ENCODE results near the gene DLG5.

Gene DLG5, protein sequence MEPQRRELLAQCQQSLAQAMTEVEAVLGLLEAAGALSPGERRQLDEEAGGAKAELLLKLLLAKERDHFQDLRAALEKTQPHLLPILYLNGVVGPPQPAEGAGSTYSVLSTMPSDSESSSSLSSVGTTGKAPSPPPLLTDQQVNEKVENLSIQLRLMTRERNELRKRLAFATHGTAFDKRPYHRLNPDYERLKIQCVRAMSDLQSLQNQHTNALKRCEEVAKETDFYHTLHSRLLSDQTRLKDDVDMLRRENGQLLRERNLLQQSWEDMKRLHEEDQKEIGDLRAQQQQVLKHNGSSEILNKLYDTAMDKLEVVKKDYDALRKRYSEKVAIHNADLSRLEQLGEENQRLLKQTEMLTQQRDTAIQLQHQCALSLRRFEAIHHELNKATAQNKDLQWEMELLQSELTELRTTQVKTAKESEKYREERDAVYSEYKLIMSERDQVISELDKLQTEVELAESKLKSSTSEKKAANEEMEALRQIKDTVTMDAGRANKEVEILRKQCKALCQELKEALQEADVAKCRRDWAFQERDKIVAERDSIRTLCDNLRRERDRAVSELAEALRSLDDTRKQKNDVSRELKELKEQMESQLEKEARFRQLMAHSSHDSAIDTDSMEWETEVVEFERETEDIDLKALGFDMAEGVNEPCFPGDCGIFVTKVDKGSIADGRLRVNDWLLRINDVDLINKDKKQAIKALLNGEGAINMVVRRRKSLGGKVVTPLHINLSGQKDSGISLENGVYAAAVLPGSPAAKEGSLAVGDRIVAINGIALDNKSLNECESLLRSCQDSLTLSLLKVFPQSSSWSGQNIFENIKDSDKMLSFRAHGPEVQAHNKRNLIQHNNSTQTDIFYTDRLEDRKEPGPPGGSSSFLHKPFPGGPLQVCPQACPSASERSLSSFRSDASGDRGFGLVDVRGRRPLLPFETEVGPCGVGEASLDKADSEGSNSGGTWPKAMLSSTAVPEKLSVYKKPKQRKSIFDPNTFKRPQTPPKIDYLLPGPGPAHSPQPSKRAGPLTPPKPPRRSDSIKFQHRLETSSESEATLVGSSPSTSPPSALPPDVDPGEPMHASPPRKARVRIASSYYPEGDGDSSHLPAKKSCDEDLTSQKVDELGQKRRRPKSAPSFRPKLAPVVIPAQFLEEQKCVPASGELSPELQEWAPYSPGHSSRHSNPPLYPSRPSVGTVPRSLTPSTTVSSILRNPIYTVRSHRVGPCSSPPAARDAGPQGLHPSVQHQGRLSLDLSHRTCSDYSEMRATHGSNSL (N-terminal part only)

DNA sequence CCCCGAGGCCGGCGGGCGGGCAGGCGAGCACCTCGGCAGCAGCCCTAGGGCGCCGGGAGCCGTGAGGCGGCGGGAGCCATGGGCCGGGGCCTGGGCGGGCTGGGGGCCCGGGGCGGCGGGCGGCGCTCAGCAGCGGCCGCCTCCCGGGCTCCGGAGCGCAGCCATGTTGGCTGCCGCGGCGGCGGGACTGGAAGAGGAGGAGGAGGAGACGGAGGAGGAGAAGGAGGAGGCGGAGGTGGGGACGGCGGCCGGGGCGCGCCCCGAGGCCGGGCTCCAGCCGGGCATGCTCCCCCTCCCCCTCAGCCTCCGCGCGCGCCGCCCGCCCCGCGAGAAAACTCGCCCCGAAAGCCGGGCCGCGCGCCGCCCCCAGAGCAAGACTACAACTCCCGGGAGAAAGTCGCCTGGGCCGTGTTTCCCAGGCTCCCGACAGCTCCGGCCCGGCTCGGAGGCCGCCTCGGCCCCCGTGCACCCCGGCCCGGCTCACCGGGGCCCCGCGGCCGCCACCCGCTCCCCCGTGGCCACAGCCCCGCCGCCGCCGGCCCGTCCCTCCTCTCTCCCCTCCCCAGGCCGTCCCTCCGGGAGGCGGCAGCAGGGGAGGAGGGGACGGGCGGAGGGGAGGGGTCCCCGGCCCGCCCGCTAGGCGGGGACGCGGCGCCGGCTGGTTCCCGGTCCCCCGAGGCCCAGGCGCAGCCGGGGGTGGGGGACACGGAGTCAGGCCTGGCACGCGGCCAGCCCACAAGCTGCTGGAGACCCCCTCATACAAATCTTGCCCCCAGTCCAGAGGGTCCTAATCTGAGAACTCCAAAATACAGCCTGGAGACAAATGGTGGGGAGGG, at the start of gene DLG5:
TSS of gene DLG5 (minus strand) at position 190 of the 836 bp plus-strand sequence. CDS start 235 bp downstream, outside the sequence.
- no peak for DNase-seq

DNA sequence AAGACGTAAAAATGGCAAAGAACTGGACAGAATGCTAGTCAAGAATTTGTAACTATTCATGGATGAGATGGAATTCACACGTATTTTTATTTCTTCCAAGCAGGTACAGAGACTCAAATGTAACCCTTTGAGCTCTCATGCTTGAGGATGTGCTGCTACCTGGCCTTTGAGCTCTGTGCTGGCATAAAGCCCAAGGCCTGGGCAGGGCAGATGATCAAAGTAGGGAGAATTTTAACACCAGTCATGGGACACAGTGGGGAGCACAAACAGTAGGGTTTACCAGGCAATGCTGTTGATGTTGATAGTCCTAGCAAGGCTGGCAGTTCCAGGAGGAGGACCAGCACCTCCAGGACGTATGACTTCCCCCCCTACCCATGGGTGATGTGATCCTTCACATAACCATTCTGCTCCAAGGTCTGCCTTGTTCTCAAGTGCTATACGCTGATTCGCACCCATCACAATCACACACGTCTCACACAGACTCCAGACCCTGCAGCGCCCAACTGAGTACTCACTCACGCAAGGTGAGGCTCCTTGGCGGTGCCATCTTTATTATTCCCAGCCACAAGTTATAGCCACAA, 48.6 kb upstream of the DLG5 start:
- no peak for DNase-seq

DNA sequence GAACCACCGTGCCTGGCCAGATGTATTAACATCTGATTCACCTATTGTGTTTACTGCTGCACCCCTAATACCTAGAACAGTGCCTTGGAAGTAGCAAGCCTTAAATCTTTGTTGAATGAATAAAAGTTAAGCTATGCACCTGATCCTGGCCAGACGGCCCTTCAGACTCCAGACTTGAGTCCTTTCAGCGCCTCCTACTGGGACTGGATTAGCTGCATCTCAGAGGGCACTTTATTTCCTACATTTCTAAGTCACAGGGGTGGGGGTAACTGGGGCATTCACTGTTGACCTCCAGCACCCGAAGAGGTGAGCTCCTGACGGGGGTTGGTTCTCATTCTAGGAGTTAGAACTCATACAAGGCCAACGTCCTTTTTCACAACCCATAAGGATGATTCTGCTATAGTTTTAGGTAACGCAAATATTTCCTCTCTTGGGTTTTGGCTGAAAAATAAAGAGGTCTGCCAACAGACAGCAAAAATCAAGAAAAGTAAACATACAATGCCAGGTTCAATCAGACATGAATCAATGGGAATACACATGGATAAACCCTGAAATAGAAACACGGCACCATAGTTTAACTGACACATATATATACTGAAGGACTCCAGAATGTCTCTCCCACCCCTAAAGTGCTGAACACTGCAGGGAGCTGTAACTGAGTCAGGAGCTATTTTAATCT, 48.0 kb upstream of the DLG5 start:
- no peak for DNase-seq

DNA sequence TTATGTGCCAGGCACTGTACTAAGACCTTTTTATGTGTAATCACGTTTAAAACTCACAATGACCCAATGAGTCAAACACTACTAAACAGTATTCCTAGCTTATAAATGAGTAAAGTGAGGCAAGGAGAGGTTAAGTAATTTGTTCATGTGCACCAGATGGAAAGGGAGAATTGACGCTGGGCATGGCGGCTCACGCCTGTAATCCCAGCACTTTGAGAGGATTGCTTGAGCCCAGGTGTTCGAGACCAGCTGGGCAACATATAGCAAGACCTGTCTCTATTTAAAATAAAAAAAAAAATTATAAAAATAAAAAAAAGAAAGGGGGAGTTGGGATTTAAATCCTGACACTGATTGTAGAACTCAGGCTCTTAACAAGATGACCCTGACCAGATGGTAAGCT, 46.7 kb upstream of the DLG5 start:
- DNase-seq, result no peak

DNA sequence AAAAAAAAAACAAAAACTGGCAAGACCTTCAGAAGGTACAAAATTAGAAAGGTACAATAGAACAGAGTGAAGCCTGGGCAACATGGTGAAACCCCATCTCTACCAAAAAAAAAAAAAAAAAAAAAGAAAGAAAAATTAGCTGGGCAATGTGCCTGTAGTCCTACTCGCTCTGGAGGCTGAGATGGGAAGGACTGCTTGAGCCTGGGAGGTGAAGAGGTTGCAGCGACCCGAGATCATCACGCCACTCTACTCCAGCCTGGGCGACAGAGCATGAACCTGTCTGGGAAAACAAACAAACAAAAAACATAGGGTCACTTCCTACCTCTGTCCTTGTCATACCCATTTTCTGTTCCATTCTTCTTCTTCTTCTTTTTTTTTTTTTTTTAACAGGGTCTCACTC, 45.6 kb upstream of the DLG5 start:
- no peak for DNase-seq

DNA sequence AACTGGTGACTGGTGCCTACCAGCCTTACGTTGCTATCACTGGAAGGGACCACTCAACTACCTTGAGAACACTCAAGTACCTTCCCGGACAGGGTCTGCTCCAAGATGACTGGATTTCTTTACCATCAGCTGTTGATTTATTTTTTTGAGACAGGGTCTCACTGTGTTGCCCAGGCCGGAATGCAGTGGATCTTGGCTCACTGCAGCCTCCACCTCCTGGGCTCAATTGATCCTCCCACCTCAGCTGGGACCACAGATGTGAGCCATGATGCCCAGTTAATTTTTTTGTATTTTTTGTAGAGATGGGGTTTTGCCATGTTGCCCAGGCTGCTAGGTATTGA, 45.2 kb upstream of the DLG5 start:
- no peak for DNase-seq

DNA sequence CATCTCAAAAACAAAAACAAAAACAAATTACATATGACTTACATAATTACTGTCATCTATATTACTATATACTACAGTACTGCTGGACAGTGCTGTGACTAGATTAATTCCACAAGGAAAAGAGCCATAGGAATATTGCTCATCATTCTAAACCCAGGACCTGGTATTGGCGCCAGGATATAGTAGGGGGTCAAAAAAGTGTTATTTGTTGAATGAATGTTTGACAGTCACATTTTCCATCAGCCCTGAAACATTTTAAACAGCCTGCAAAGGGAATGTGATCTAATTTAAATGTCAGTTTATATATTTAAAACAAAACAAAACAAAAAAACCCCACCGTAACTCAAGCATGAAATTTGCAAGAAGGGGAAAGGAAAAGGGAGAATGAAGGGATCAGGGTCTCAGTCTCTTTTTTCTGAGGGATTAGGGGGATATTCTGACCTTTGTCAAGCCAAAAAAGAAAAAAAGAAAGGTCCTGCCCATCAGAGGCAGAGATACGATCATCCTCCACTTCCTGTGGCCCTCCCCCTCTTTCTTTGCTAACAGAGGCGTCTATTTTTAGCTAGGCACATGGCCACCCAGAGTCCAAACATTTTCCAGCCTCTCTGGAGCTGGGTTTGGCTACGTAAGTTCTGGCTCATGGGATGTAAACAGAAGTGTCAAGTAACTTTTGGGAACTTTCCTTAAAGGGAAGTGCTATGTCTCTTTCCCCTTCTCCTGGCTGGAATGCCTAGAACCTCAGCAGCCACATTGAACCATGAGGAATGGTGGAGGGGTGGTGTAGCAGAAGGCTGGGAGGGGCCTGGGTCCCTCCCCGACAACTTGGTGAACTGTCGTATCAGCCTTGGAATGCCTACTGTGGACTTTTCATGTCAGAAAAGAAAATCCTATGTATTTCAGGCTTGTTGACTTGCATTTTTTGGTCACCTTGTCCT, 44.6 kb upstream of the DLG5 start:
- DNase-seq, result no peak

DNA sequence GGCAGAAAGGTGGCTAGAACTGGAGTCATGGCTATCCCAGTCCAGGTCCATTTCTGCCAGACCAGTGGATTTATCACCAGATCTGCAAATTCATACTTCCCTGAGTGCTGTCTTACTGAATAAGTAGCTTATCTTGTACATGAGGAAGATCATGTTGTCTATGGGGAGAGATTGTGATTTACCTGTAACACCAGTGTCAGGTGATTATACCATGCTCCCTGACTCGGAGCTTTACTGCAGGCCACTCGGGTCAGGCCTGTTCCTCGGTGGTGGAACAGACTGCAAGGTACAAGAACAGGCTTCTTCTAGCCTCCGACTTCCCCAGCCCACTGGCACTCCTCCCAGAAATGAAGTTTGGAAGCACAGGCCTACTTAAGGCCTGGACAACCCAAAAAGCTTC, 42.6 kb upstream of the DLG5 start:
- DNase-seq, result no peak

DNA sequence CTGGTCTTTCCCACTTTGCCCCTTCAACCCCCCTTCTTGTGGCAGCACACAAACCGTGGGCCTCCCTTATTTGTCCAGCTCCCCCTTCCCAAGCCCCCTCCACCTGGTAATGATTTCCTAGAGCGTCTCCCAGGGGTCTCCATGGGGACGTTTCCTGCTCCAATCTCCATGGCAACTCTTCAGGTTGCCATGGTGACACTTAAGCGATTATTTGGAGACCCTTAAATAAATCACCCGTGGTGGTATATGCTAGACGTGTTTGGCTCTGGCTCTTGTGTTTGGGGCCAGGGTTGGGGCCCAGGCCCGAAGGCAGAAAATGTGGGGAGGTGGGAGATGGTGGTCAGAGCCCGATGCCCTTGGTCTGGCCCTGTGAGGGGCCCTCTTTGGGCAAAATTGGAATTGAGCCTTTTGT, 41.1 kb upstream of the DLG5 start:
- no peak for DNase-seq

DNA sequence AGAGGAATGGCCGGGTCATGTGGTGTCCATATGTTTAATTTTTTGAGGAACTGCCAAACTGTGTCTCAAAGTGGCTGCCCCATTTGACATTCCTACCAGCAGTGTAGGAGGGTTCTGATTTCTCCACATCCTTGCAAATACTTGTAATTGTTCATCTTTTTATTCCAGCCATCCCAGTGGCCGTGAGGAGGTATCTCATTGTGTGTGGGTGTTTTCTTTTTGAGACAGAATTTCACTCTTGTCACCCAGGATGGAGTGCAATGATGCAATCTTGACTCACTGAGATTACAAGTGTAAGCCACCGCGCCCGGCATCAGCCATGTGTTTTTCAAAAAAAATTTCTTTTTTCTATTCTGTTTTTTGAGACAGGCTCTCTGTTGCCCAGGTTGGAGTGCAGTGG, 38.7 kb upstream of the DLG5 start:
- DNase-seq, result no peak

DNA sequence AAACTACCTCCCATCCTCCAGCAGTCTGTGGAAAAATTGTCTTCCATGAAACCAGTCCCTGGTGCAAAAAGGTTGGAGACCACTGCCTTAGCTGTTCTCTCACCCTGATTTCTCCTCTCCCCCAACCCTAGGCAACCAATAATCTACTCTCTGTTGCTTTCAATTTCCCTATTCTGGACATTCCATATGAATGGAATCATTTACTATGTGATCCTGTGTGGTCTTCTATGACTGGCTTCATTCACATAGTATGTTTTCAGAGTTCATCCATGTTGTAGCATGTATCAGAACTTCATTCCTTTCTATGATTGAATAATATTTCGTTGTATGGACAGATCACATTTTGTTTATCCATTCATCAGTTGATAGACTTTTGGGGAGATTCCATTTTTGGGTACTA, 38.3 kb upstream of the DLG5 start:
- DNase-seq, result no peak

DNA sequence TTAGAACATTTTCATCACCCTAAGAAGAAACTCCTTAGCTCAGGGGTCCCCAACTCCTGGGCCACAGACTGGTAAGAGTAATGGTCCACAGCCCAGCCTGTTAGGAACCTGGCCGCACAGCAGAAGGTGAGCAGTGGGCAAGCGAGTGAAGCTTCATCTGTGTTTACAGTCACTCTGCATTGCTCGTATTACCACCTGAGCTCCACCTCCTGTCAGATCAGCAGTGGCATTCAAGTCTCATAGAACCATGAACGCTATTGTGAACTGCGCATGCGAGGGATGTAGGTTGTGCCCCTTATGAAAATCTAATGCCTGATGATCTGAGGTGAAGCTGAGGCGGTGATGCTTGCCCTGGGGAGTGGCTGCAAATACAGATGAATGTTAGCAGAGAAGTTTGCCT, 37.3 kb upstream of the DLG5 start:
- no peak for DNase-seq

DNA sequence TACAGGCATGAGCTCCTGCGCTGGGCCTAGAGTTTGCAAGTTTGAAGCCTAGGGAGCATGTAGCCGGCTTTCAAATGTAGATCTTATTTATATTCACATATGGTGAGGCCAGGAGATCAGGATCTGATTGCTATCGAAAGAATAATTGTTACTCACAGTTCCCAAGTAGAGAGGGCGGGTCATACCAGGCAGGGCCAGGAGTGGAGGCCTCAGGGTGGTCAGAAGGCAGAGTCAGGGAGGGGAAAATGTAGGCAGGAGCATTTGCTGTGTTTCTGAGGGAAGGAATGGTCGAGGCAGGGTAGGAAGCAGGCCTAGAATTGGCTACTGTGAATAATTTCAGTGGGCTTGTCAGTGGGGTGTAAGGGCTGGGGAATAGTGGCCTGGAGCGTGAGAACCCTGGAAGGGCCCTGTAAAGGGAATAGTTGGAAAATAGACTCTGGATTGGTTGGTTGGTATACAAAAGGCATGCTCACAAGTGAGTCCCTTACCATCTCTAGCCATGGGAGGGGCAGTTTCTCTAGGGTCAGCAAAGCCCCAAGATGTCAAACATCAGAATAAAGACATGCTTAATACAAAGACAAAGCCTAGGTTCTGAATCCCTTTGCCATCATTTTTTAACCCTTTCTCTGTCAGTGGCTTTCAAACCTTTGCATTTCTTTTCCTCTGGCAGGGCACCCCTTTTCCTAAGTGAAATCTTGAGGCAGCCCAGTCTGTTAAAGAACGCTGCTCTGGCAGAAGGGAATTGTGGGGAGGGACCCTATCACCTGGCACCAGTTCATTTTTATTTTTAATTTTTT, 36.0 kb upstream of the DLG5 start:
- no peak for DNase-seq

DNA sequence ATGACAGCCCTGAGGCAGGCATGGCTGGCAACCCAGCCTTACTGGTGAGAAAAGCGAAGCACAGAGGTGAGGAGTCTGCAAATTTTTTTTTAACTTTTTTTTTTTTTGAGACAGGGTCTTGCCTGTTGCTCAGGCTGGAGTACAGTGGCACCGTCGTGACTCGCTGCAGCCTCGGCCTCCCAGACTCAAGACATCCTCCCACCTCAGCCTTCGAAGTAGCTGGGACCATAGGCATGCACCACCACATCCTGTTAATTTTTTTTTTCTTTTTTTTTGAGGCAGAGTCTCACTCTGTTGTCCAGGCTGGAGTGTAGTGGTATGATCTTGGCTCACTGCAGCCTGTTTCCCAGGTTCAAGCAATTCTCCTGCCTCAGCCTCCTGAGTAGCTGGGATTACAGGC, 35.1 kb upstream of the DLG5 start:
- DNase-seq, result no peak

DNA sequence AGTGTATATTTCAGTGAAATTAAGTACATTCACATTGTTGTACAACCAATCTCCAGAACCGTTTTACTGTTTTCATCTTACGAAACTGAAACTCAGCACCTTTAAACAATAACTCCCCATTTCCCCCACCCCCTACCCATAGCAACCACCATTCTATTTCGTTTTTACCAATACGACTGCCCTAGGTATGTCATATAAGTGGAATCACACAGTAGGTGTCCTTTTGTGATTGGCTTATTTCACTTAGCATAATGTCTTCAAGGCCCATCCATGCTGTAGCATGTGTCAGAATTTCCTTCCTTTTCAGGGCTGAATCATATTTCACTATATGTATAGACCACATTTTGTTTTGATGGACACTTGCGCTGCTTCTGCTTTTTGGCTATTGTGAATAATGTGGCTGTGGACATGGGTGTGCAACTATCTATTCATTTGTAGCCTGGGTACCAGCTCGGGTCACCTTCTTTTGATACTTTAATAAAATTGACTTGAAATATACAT, 34.3 kb upstream of the DLG5 start:
- no peak for DNase-seq

DNA sequence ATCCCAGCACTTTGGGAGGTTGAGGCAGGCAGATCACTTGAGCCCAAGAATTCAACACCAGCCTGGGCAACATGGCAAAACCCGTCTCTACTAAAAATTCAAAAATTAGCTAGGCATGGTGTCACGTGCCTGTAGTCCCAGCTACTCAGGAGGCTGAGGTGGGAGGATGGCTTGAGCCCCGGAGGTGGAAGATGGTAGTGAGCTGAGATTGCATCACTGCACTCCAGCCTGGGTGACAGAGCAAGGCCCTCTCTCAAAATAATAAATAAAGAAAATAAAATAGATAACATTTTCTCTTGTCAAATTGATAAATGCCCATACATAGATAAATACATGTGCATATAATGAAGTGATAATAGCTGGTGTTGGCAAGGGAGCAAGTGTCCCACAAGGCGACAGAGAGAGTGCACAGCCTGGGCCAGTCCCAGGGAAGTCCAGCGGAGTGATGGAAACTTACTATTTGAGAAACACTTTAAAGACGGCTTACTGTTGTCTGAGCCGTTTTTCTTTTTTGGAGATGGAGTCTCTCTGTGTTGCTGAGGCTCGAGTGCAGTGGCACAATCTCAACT, 33.4 kb upstream of the DLG5 start:
- DNase-seq, result no peak

DNA sequence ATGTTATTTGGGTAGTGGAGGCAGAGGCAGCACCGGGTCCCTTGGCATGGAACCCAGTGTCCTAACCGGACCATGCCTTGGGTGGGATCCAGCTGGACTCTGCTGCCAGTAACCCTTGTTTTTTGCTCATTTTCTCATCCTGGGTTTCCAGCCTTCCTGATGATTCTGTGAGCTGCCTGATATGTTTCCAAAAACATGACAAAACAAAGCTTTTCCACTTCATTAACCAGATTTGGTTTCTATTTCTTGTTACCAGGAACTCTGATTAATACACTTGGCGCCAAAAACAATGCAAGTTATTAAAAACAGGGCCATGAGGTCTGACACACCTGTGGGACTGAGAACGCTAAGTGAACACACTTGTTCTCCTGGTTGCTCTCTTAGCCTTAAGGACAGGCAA, 32.8 kb upstream of the DLG5 start:
- no peak for DNase-seq

DNA sequence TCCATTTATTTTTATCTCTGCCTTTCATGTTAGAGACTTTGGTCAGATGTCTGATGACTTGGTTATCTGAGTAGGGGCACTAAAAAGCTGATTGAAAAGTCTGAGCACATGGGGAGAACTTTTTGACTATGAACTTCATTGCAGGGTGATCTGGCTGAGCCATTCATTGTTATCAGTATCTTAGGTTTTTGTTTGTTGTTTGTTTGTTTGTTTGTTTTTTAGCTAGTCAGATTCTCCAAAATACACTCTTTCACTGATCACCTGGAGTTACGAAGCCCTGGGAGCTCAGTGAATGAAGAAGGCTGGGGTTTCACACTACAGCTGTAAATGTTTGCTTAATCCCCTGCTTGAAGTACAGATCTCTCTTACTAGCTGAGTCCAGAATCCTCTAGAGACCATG, 28.6 kb upstream of the DLG5 start:
- DNase-seq, result no peak

DNA sequence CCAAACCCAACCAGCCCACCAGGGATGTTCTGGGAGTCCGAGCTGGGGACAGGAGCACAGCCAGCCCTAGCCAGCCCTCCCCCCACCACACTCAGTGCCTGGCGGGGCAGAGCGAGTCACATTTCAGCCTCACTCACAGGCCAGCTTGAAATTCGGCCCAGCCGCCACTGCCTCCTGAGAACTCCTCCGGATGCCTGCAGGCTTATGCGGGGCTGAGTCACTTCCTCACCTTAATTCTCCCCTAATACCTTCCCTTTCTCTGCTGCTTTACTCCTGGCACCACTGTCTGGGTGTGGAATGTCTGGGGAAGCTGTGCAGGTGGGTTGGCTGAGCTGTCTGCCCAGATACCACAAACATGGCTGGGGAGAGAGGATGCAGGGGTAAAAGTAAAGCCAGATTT, 22.6 kb upstream of the DLG5 start:
- DNase-seq, result no peak
